AG04449 (cell line): ENCODE measurements around the gene PGPEP1.

Experiments
- CTCF ChIA-PET: fragments of 350-600 bp; formaldehyde crosslinking; extraction: SDS; loops from one replicate; lab custom pipeline; 2021; ENCODE audit warnings: antibody characterized with exemption; lab: Yijun Ruan, JAX
- POLR2A ChIA-PET: fragments of 400-600, 350-600 bp; formaldehyde crosslinking; extraction: SDS; loops from one replicate; lab custom pipeline; 2020; ENCODE audit warnings: antibody characterized with exemption, inconsistent platforms; lab: Yijun Ruan, JAX
- DNase-seq: peaks from one replicate; pipeline ENCODE4 v3.0.0-alpha.2; 2010; ENCODE audit warnings: low read depth, low spot score
- H3K4me3 ChIP-seq: 2 replicates; pipeline ENCODE4 v1.5.1; 2011; ENCODE audit warnings: low read depth, mild to moderate bottlenecking, control low read depth, low read length
- CTCF ChIP-seq: IDR thresholded peaks from one replicate; pipeline ENCODE4 v1.5.1; 2011; ENCODE audit warnings: mild to moderate bottlenecking, moderate library complexity, low read length, control low read depth, inconsistent platforms; ENCODE audit not compliant: insufficient read depth; ENCODE audit errors: missing control alignments

Gene PGPEP1

GRCh38 chr19:18385675-18386542 lies 45.5 kb downstream of the PGPEP1 start, which contains the start of gene GDF15:
Gene GDF15 (plus strand): TSS chr19:18386158. CDS start chr19:18386190, 32 bp downstream.
- ChIA-PET CTCF (interaction anchor here (0.6 to 8.3 kb wide), 16 partner anchors 8 to 134 kb away, joined by 3 to 170 read pairs (median 3); partner anchors contain the start of gene SSBP4), POLR2A (interaction anchor here (0.6 to 4.4 kb wide), 19 partner anchors 11 to 1119 kb away, joined by 3 to 21 read pairs (median 3); partner anchors contain the start of genes BABAM1, JUND, PIK3R2 and SSBP4)
- peak within 1 kb of the TSS; percentile 66 for H3K4me3 ChIP-seq
- peak; percentile 90 for TF ChIP-seq CTCF
- no peak for DNase-seq

GRCh38 chr19:18386543-18387271 lies 46.3 kb downstream of the PGPEP1 start:
- peak overlapping the region; percentile 66 for H3K4me3 ChIP-seq
- ChIA-PET CTCF (interaction anchor here (0.6 to 8.3 kb wide), 16 partner anchors 9 to 133 kb away, joined by 3 to 170 read pairs (median 4); partner anchors contain the start of gene SSBP4), POLR2A (interaction anchor here (0.6 to 4.4 kb wide), 9 partner anchors 12 to 186 kb away, joined by 3 to 21 read pairs (median 5); partner anchors contain the start of gene JUND)
- TF ChIP-seq CTCF, result no peak
- no peak for DNase-seq

GRCh38 chr19:18388100-18388959 lies 47.9 kb downstream of the PGPEP1 start:
- H3K4me3 ChIP-seq, result peak overlapping the region; percentile 66
- TF ChIP-seq CTCF, result peak; percentile 97
- DNase-seq, result no peak
- ChIA-PET POLR2A (interaction anchor here (0.6 to 4.4 kb wide), 5 partner anchors 14 to 110 kb away, joined by 3 to 21 read pairs (median 4); partner anchors contain the start of genes JUND and SSBP4), CTCF (interaction anchor here (0.7 to 8.3 kb wide), 31 partner anchors 8 to 459 kb away, joined by 3 to 170 read pairs (median 5); partner anchors contain the start of genes LRRC25 and SSBP4)

GRCh38 chr19:18388960-18389725 lies 48.7 kb downstream of the PGPEP1 start:
- peak overlapping the region; percentile 66 for H3K4me3 ChIP-seq
- ChIA-PET CTCF (interaction anchor here (0.6 to 8.3 kb wide), 23 partner anchors 9 to 113 kb away, joined by 3 to 170 read pairs (median 6); partner anchors contain the start of genes LRRC25 and SSBP4), POLR2A (interaction anchor here (0.7 to 4.4 kb wide), 3 partner anchors 109 to 420 kb away, joined by 3 to 21 read pairs (median 3); partner anchors contain the start of gene JUND)
- no peak for DNase-seq
- no peak for TF ChIP-seq CTCF

GRCh38 chr19:18389726-18390064 lies 49.3 kb downstream of the PGPEP1 start:
- CTCF ChIA-PET, result interaction anchor here (0.6 to 8.3 kb wide), 12 partner anchors 10 to 111 kb away, joined by 3 to 170 read pairs (median 20); partner anchors contain the start of genes LRRC25 and SSBP4
- no peak for DNase-seq
- no peak for TF ChIP-seq CTCF
- POLR2A ChIA-PET, result interaction anchor here (0.7 to 4.4 kb wide), 2 partner anchors 109 to 419 kb away, joined by 3 to 21 read pairs; partner anchors contain the start of gene JUND
- H3K4me3 ChIP-seq, result no peak overlapping the region
